CD4-positive, CD25-positive, alpha-beta regulatory T cell (primary cell): ENCODE measurements around the gene PRKD2. TPM values are rescaled to one million over a fixed set of nuclear protein-coding genes. Genes with fewer than 3 reads are reported as not detected.
A peak's percentile ranks its signal among the peaks of the same experiment; 100 is the strongest.

Experiments used
- ATAC-seq, 2 donors: fragments of 150-1000 bp; cut with Tn5 transposase; one replicate each; pipeline ENCODE4 v1.10.0; 2021; ENCODE audit warnings: low read depth in 2 of 2, moderate number of reproducible peaks in 2 of 2, moderate library complexity in 1 of 2
- DNase-seq, 3 donors: peaks; one replicate each; pipeline versions ENCODE4 v3.0.0 to v3.0.0-alpha.2; 2012 to 2022; ENCODE audit warnings: mixed read lengths in 1 of 3
- H3K27ac ChIP-seq: one replicate; pipeline ENCODE4 v1.7.0; 2013; ENCODE audit warnings: mild to moderate bottlenecking, low read length; ENCODE audit not compliant: insufficient read depth, poor library complexity, severe bottlenecking
- H3K27me3 ChIP-seq: one replicate; pipeline ENCODE4 v1.7.0; 2013; ENCODE audit warnings: low read length; ENCODE audit not compliant: control insufficient read depth, insufficient read depth
- H3K36me3 ChIP-seq: one replicate; pipeline ENCODE4 v1.7.0; 2013; ENCODE audit warnings: mild to moderate bottlenecking, low read length, moderate library complexity; ENCODE audit not compliant: control insufficient read depth, insufficient read depth
- H3K4me1 ChIP-seq: 2 replicates; pipeline ENCODE4 v1.7.0; 2013; ENCODE audit warnings: mild to moderate bottlenecking, low read length; ENCODE audit not compliant: insufficient read depth, control insufficient read depth, poor library complexity, severe bottlenecking
- H3K4me3 ChIP-seq: one replicate; pipeline ENCODE4 v1.7.0; 2013; ENCODE audit warnings: low read depth, mild to moderate bottlenecking, low read length, moderate library complexity
- H3K9me3 ChIP-seq, 2 experiments: 1 replicate in 1 of 2; 2 replicates in 1 of 2; pipeline ENCODE4 v1.7.0; 2013; ENCODE audit warnings: low read length in 2 of 2, mild to moderate bottlenecking in 1 of 2, moderate library complexity in 1 of 2; ENCODE audit not compliant: control insufficient read depth in 2 of 2
- H3K27ac Mint-ChIP-seq, 3 donors: one replicate each; pipeline ENCODE4 v1.8.0; 2020 to 2022; ENCODE audit warnings: mild to moderate bottlenecking in 3 of 3, mixed read lengths in 3 of 3, moderate library complexity in 2 of 3
- H3K27me3 Mint-ChIP-seq: one replicate; pipeline ENCODE4 v1.8.0; 2022; ENCODE audit warnings: mild to moderate bottlenecking, mixed read lengths
- H3K36me3 Mint-ChIP-seq: one replicate; pipeline ENCODE4 v1.8.0; 2020; ENCODE audit warnings: mixed read lengths
- H3K4me1 Mint-ChIP-seq, 4 donors: one replicate each; pipeline ENCODE4 v1.8.0; 2020 to 2022; ENCODE audit warnings: mixed read lengths in 4 of 4, mild to moderate bottlenecking in 1 of 4
- H3K4me3 Mint-ChIP-seq, 4 donors: one replicate each; pipeline ENCODE4 v1.8.0; 2020 to 2022; ENCODE audit warnings: mild to moderate bottlenecking in 4 of 4, mixed read lengths in 4 of 4, moderate library complexity in 3 of 4
- H3K9me3 Mint-ChIP-seq, 7 donors: one replicate each; pipeline ENCODE4 v1.8.0; 2020 to 2022; ENCODE audit warnings: mixed read lengths in 7 of 7, mild to moderate bottlenecking in 3 of 7, moderate library complexity in 2 of 7
- polyA plus RNA-seq, 4 donors: library from polyadenylated mRNA; unstranded; fragments of 300-500 nt; fragmentation: Illumina TruSeq; gene quantifications; one replicate each; pipeline ENCODE4 v1.2.3, GENCODE V29; 2021
- total RNA-seq: library from RNA; stranded (reverse); gene quantifications from one replicate; pipeline ENCODE4 v1.2.3, GENCODE V29; 2022

The PRKD2 gene
- total and polyA plus RNA-seq, 5 donors from 2014 or later: 37.0 to 171 (median 46.7) TPM

DNA sequence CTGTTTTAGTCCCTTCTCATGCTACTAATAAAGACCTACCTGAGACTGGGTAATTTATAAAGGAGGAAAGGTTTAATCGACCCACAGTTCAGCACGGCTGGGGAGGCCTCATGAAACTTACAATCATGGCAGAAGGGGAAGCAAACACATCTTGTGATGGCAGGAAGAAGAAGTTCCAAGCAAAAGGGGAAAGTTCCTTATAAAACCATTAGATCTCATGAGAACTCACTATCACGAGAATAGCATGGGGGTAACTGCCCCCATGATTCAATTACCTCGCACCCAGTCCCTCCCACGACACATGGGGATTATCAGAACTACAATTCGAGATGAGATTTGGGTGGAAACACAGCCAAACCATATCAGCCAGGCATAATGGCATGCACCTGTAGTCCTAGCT is 42.3 kb upstream of the PRKD2 start:
- Mint-ChIP-seq H3K27ac (no peak overlapping the region), H3K4me1 (peaks cover 0 to 7% (median 3%) of the 10 kb centered on the region in 4 donors)

DNA sequence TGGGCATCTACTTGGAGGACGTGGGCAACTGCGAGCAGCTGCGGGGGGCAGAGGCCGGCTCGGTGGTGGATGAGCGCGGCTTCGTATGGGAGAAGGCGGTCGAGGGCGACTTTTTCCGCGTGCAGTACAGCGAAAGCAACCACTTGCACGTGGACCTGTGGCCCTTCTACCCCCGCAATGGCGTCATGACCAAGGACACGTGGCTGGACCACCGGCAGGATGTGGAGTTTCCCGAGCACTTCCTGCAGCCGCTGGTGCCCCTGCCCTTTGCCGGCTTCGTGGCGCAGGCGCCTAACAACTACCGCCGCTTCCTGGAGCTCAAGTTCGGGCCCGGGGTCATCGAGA is 39.6 kb upstream of the PRKD2 start:
- Histone ChIP-seq H3K4me3 (no peak overlapping the region), H3K36me3 (no peaks in the 10 kb centered on the region), H3K4me1 (no peaks in the 10 kb centered on the region), H3K27ac (no peak overlapping the region), H3K9me3 (no peaks in the 10 kb centered on the region), H3K27me3 (no peaks in the 10 kb centered on the region)
- Mint-ChIP-seq H3K27ac (no peak overlapping the region), H3K4me3 (no peak overlapping the region), H3K4me1 (peaks cover 5 to 15% (median 6%) of the 10 kb centered on the region in 4 donors), H3K9me3 (no peaks in the 10 kb centered on the region), H3K27me3 (no peaks in the 10 kb centered on the region), H3K36me3 (peaks cover 7% of the 10 kb centered on the region)
- DNase-seq: no peak
- no peak for ATAC-seq

More for the DNA sequence above, 42.3 kb upstream of the PRKD2 start:
- H3K27me3 Mint-ChIP-seq: no peaks in the 10 kb centered on the region
- Histone ChIP-seq H3K36me3 (no peaks in the 10 kb centered on the region), H3K27ac (no peak overlapping the region), H3K4me3 (no peak overlapping the region), H3K4me1 (no peaks in the 10 kb centered on the region), H3K27me3 (no peaks in the 10 kb centered on the region), H3K9me3 (no peaks in the 10 kb centered on the region)
- no peaks in the 10 kb centered on the region for H3K36me3 Mint-ChIP-seq
- no peak overlapping the region for H3K4me3 Mint-ChIP-seq
- DNase-seq: no peak
- no peaks in the 10 kb centered on the region for H3K9me3 Mint-ChIP-seq
- no peak for ATAC-seq

DNA sequence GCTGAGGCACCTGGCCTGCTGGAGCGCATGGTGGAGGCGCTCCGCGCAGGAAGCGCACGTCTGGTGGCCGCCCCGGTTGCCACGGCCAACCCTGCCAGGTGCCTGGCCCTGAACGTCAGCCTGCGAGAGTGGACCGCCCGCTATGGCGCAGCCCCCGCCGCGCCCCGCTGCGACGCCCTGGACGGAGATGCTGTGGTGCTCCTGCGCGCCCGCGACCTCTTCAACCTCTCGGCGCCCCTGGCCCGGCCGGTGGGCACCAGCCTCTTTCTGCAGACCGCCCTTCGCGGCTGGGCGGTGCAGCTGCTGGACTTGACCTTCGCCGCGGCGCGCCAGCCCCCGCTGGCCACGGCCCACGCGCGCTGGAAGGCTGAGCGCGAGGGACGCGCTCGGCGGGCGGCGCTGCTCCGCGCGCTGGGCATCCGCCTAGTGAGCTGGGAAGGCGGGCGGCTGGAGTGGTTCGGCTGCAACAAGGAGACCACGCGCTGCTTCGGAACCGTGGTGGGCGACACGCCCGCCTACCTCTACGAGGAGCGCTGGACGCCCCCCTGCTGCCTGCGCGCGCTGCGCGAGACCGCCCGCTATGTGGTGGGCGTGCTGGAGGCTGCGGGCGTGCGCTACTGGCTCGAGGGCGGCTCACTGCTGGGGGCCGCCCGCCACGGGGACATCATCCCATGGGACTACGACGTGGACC is 39.1 kb upstream of the PRKD2 start:
- no peaks in the 10 kb centered on the region for H3K9me3 Mint-ChIP-seq

DNA sequence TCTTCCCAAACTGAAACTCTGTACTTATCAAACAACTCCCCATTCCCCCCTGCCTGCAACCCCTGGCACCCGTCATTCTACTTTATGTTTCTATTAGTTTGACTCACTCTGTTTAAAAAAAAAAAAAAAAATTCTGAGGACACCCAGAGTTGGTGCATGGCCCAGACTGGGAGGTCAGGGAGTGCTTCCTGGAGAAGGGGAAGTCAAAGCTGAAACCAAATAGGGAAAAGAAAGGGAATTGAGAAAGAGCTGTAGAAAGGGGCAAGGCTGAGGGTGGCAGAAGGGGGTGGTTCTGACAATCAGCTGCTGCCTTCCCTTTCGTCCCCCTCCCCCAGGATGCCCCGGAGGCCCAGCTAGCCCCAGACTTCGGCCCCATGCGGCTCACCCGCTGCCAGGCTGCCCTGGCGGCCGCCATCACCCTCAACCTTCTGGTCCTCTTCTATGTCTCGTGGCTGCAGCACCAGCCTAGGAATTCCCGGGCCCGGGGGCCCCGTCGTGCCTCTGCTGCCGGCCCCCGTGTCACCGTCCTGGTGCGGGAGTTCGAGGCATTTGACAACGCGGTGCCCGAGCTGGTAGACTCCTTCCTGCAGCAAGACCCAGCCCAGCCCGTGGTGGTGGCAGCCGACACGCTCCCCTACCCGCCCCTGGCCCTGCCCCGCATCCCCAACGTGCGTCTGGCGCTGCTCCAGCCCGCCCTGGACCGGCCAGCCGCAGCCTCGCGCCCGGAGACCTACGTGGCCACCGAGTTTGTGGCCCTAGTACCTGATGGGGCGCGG is 38.4 kb upstream of the PRKD2 start:
- DNase-seq (no peak), ATAC-seq (no peak)
- peaks cover 5 to 15% (median 6%) of the 10 kb centered on the region in 4 donors for H3K4me1 Mint-ChIP-seq
- no peaks in the 10 kb centered on the region for H3K9me3 Mint-ChIP-seq
- Histone ChIP-seq H3K4me3 (no peak overlapping the region), H3K9me3 (no peaks in the 10 kb centered on the region), H3K36me3 (no peaks in the 10 kb centered on the region), H3K27ac (no peak overlapping the region), H3K4me1 (no peaks in the 10 kb centered on the region), H3K27me3 (no peaks in the 10 kb centered on the region)
- H3K27ac Mint-ChIP-seq: no peak overlapping the region
- H3K36me3 Mint-ChIP-seq: peaks cover 11% of the 10 kb centered on the region
- H3K4me3 Mint-ChIP-seq: no peak overlapping the region
- H3K27me3 Mint-ChIP-seq: no peaks in the 10 kb centered on the region

More for the DNA sequence above, 39.1 kb upstream of the PRKD2 start:
- Histone ChIP-seq H3K27ac (no peak overlapping the region), H3K9me3 (no peaks in the 10 kb centered on the region), H3K4me1 (no peaks in the 10 kb centered on the region), H3K4me3 (no peak overlapping the region), H3K36me3 (no peaks in the 10 kb centered on the region), H3K27me3 (no peaks in the 10 kb centered on the region)
- ATAC-seq (no peak), DNase-seq (no peak)
- Mint-ChIP-seq H3K4me1 (peaks cover 5 to 15% (median 6%) of the 10 kb centered on the region in 4 donors), H3K27me3 (no peaks in the 10 kb centered on the region), H3K4me3 (no peak overlapping the region), H3K27ac (no peak overlapping the region), H3K36me3 (peaks cover 7% of the 10 kb centered on the region)

- peak overlapping the region in 1 of 4 donors; percentile 51 for H3K4me3 Mint-ChIP-seq
- Histone ChIP-seq H3K36me3 (no peaks in the 10 kb centered on the region), H3K27me3 (no peaks in the 10 kb centered on the region), H3K27ac (no peak overlapping the region), H3K4me1 (no peaks in the 10 kb centered on the region), H3K9me3 (no peaks in the 10 kb centered on the region), H3K4me3 (no peak overlapping the region)
- ATAC-seq: peak; percentile 72 to 80
- peaks cover 11% of the 10 kb centered on the region for H3K36me3 Mint-ChIP-seq
- H3K27me3 Mint-ChIP-seq: no peaks in the 10 kb centered on the region
- DNase-seq: peak; percentile 52 to 81 (median 69)
- H3K9me3 Mint-ChIP-seq: no peaks in the 10 kb centered on the region
- peaks cover 5 to 17% (median 9%) of the 10 kb centered on the region in 4 donors for H3K4me1 Mint-ChIP-seq
- peak overlapping the region in 1 of 3 donors; percentile 7 for H3K27ac Mint-ChIP-seq
Observed at GRCh38 chr19:46753420-46754155, 36.7 kb upstream of the PRKD2 start.

DNA sequence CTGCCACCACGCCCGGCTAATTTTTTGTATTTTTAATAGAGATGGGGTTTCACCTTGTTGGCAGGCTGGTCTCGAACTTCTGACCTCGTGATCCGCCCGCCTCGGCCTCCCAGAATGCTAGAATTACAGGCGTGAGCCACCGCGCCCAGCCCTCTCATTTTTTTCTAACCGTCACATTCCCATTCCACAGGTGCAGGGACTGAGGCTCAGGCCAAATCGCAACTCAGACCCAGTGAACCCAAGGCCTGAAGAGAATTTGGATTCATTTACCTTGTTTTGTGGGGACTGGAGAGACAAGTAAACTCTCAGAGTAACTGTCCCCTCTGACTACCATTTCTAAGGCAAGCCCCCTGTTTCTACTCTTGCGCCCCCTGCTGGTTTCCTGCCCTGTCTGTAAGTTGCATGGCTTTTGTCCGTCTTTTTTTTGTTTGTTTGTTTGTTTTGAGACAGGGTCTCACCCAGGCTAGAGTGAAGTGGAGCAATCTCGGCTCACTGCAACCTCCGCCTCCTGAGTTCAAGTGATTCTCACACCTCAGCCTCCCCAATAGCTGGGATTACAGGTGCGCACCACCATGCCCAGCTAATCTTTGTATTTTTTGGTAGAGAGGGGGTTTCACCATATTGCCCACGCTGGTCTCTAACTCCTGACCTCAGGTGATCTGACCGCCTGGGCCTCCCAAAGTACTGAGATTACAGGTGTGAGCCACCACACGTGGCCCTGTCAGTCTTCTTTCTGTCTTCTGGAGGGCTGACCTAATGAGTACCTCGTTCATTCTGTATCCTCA is 31.6 kb upstream of the PRKD2 start:
- Histone ChIP-seq H3K27ac (no peak overlapping the region), H3K4me1 (peaks cover 35% of the 10 kb centered on the region), H3K4me3 (no peak overlapping the region), H3K9me3 (no peaks in the 10 kb centered on the region), H3K27me3 (no peaks in the 10 kb centered on the region), H3K36me3 (no peaks in the 10 kb centered on the region)
- Mint-ChIP-seq H3K4me1 (peaks cover 0 to 43% (median 29%) of the 10 kb centered on the region in 4 donors), H3K9me3 (no peaks in the 10 kb centered on the region), H3K27ac (peak overlapping the region in 2 of 3 donors; percentile 88 to 90), H3K27me3 (peaks cover 5% of the 10 kb centered on the region), H3K36me3 (peaks cover 11% of the 10 kb centered on the region), H3K4me3 (peak overlapping the region in 3 of 4 donors; percentile 81 to 97 (median 83))
- DNase-seq: peak; percentile 55 to 74 (median 56)
- no peak for ATAC-seq
